ENCODE data around the gene PRKAB2. TPM values are rescaled to one million over a fixed set of nuclear protein-coding genes. Genes with fewer than 3 reads are reported as not detected.
A peak's percentile ranks its signal among the peaks of the same experiment; 100 is the strongest.
"Not testable (repeated sequence)": the region's sequence is repeated elsewhere in the genome, so short reads cannot be mapped to it uniquely, and the experiment has no call there.

PRKAB2 gene
- total RNA-seq, 1 experiment from 2014 or later: 4.9 TPM

DNA sequence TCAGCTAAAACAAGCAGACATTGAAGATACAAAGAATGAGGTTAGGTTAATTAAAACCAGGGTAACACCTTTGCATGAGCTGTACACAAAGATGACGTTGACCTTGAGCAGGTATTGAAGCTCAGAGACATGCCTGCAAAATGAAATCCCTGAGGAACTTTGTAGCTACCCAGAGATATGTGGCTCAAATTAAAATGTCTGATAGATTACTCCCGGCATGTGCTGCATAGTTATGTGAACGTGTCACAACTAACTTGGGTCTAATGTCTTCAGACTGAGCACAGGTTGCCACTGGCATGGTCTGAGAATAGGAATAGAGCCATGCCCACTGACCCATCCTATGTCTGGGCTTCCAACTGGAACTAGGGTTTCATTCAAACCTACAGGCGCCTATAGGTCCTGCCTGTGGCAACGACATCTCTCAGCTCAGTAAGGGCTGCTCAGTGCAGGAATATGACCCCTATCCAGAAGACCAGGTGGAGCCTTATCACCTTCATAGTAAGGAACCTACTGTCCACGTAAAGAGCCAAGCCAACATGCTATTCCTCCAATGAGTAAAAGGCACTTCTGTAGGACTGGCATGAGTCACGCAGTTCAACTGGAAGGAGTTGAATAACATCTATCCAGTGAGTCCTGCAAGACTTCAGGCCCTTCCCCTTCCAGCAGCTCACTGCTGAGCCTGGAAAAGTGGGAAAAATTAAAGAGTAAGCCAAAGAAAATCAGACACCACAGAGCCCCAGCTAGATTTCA lies 60.7 kb downstream of the PRKAB2 start:
- peak; percentile 6 for DNase-seq (ENCODE audit: low read depth)

DNA sequence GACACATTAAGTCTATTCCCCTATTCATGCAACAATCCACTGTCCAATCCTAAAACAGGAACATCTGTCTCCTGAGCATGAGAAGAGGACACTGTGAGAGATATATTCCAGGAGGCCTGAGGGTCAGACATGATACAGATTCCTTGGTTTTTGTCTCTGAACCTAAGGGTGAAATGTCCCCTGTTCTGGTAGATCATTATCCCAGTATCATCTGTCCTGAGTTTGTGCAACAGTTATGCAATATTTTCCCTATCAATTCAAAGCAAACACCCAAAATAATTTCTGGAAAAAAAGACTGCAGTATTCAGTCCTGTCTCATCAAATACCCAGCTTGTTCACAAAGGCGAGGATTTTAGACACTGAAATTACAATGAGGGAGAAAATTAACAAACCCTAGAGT lies 61.4 kb downstream of the PRKAB2 start:
- no peak for DNase-seq (ENCODE audit: low read depth)

- DNase-seq (ENCODE audit: low read depth): no peak
Observed at GRCh38 chr1:147110434-147110833, 61.8 kb downstream of the PRKAB2 start.

- no peak for DNase-seq (ENCODE audit: low read depth)
Observed at GRCh38 chr1:147109762-147110161, 62.5 kb downstream of the PRKAB2 start.

- no peak for DNase-seq (ENCODE audit: low read depth)
Observed at GRCh38 chr1:147109041-147109440, 63.2 kb downstream of the PRKAB2 start.

- not testable (repeated sequence) for DNase-seq (ENCODE audit: low read depth)
Observed at GRCh38 chr1:147106407-147106881, 65.8 kb downstream of the PRKAB2 start.

DNA sequence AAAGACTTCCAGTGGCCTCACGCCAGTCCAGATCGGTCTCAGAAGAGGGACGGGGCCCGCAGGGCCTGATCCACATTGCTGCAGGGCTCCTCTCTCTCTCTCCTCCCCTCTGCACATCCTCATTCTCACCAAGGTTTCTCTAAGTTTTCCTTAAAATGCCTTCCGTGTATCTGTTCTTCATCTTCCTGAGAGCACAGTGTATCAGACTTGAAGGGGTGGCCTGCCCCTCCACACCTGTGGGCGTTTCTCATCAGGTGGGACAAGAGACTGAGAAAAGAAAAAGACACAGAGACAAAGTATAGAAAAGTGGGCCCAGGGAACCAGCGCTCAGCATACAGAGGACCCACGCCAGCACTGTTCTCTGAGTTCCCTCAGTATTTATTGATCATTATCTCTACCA lies 66.4 kb downstream of the PRKAB2 start:
- no peak for DNase-seq (ENCODE audit: low read depth)

Other genes with a start within 250 kb of the PRKAB2 start
- gene NBPF12, start 234.1 kb downstream of the PRKAB2 start, total RNA-seq (2014; rRNA removed; shearing (Covaris generic)): 1.7 and 2.3 TPM in 2 replicates
- gene FMO5, start 52.9 kb upstream of the PRKAB2 start, total RNA-seq (2014; rRNA removed; shearing (Covaris generic)): 0.07 TPM in 1 of 2 replicates, not detected in the other
- gene CHD1L, start 70.2 kb upstream of the PRKAB2 start, total RNA-seq (2014; rRNA removed; shearing (Covaris generic)): 33.3 and 39.9 TPM in 2 replicates

Measured in HT1080 (cell line).